HG03097 (cell line): Measurements from ENCODE around the gene PTPRD.
"Not testable (repeated sequence)": the region's sequence is repeated elsewhere in the genome, so short reads cannot be mapped to it uniquely, and the experiment has no call there.

ENCODE experiments used
- ATAC-seq: cut with Tn5 transposase; IDR thresholded peaks from one replicate; pipeline ENCODE4 v1.9.1; 2021; ENCODE audit not compliant: unreplicated experiment, low FRiP score

The PTPRD gene

DNA sequence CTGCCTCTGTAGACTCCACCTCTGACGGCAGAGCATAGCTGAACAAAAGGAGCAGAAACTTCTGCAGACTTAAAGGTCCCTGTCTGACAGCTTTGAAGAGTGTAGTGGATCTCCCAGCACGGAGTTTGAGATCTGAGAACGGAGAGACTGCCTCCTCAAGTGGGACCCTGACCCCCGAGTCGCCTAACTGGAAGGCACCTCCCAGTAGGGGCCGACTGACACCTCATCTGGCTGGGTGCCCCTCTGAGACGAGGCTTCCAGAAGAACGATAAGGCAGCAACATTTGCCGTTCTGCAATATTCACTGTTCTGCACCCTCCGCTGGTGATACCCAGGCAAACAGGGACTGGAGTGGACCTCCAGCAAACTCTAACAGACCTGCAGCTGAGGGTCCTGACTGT is 1186.3 kb downstream of the PTPRD start:
- not testable (repeated sequence) for ATAC-seq

DNA sequence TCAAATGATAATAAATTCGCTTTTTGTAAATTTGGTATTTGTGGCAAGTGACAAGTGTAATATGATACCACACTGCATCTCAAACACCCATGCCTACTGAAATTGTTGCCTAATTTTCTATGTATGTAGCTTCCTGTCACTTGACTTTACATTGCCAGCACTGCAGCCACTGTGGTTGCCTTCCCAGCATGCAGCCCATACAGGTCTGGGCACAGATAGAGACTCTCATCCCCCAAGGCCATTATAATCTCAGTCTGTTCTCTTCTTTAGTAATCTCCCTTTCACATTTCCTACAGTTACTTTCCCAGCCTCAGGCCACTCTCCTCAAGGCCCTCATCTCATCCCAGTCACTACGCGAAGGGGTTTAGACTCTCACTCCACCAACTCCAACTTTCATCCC is 1200.6 kb downstream of the PTPRD start:
- ATAC-seq, result no peak

DNA sequence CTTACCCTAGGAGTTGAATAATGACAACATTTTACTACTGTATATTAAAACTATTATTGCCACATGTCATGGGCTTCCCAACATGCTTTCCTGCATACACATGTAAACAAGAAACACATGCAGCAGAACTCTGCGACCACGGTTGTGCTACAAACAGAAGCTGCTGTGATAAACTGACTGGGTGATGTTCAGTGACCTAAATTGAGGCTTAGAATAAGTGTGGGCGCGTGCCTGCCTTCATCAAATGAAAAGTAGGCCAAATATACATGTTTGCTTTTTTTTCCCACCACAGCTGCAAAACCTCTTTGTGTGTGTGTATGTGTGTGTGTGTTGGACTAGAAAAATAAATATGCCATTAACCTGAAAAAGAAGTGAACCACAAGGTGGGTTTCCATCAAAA is 1202.1 kb downstream of the PTPRD start:
- ATAC-seq, result no peak

DNA sequence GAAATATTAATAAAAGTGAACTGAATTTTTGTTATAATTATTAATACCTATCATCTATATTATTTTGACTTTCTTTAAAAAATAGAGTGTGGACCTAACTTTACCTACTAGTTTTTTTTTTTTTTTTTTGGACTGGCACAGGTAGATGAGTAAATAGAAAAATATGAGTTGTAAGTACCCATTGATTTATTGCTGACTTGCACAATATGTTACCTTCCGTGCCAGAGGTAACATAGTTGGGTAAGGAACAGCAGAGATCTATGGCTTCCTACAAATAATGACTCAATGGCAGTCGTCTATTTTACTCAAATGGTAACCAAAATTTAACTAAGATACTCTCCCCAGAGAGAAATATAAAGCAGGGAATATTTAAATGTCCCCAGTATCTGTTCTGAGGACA is 1212.8 kb downstream of the PTPRD start:
- ATAC-seq, result no peak

DNA sequence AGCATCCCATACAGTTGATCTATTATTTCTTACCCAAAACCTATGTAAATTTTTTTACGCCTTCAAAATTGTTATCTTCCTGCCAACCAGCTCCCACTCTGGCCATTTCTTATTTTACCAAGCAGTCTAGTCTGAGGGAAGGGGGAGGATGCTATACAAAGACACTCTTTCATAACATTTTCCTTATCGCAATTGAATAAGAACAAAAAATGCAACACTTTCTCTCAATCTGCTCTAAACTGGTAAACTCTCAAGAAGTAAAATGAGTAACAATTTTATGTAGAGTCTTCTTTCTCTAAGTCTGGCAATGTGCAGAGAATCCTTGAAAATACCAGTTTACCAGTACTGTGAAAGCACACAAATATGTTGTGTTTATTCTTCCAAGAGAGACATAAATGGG is 1216.3 kb downstream of the PTPRD start:
- ATAC-seq, result no peak

DNA sequence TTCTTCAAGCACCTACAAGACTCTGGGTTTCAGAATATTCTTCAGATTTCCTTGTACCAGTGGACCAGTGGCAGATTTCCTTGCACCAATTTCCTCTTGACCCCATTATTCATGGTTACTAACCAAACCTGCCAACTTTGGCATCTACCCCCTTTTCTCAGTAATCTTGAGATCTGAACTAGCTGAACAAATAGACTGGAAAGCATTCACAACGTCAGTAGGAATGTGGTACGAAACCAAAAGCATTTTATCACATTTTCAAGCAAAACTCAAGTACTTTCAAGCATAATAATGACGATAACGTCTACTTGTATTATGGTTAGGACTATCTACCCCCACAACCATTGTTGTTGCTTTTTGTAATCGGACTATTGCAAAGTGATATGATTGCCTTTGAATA is 1217.3 kb downstream of the PTPRD start:
- no peak for ATAC-seq

DNA sequence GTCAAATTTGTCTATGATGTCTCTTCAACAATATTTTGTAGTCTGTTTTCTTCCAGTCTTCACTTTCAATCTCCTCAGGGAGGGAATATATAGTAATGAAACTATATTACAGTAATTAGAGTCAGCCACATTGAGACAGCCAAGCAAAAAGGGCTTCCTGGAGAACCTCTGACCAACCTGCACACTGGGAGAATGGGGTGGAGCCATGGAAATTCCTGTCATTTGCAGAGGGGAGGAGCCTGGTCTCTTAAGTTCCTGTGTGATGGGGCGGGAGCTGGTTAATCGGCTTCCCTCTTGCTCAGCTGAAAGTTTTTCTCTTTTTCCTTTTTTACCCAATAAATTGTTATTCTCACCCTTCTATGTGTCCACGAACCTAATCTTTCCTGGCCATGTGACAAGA is 1220.0 kb downstream of the PTPRD start:
- ATAC-seq, result no peak

DNA sequence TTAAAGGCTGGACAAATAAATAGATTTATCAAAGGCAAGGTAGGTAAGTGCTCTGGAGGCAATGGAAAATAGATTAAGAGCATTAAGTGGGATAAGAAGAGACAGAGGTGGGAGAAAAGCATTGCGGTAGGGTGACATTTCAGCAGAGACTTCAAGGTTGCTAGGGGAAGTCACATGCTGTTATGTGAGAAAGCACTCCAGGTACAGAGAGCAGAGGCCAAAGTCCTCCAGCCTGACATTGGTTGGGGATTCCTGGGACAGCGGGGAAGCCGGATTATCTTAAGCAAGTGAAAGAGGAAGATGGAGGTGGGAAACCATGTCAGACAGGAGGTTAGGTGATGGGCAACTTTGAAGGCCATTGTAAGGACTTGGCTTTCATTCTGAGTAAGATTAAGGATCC is 1222.9 kb downstream of the PTPRD start:
- no peak for ATAC-seq

DNA sequence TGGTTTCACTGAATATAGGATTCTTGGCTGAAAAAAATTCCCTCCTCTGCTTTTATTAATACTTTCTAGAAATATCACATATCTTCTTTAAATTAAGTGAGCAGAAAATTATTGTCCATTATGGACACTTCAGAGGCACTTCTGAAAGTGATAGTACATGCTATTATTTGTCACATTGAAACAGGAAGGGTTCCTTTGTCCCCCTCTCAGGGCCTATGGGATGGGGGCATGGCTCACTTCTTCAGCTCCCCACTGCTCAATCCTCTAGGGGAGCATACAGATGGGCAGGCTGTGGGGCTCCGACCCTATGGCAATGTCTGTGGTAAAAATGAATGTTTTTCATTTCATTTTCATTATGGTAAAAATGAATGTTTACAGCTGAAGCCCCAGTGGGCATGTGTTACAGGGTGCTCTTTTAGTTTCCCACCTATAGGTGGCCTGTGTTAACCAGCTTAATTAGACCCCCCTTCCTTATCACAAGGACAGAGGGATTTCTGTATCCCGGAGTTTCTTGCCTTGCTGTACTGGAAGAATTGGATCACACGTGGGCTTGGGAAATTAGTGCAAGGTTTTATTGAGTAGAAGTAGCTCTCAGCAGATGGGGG is 1225.2 kb downstream of the PTPRD start:
- no peak for ATAC-seq

DNA sequence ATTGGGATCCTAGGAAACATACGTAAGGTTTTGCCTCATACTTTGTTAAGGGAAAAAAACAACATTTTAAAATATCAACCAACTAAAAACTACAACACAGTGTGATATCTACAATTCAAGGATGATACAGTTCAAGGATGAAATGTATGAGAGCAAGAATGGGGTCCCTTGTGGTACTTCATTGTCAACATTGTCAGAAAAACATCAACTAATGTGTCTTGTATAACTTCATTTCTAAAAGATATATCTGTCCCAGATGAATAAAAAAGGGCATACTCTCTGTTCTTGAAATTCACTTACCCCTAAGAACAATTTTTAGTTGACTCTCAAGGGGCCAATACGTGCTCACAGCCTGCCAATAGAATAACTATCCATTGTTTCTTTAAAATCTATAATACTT is 1250.5 kb downstream of the PTPRD start:
- ATAC-seq, result no peak

DNA sequence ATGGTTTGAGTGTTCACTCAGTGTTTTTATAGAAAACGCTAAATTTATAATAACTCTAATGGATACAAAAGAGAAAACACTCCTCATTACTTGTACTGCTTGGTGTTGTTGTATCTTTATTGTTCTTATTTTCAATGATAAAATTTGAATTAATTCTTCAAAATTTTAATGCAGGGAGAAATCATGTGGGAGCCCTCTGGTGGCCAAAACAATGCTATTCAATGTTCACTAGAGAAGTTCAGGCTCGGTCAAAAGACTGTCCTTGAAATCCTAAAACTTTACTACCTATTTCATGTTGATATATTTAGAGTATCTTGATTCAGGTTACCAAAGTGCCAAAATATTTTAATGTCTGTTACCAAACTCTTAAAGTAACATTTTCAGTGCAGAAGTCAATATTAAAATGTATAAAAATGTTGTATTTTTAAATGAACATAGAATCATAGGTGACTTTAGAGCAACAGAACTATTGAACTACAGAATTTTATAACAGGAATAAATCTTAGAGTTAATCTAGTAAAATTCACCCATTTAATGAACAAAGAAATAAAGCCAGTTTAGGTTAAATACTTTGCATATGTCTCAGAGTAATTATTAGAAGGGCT is 1259.8 kb downstream of the PTPRD start:
- ATAC-seq, result no peak

DNA sequence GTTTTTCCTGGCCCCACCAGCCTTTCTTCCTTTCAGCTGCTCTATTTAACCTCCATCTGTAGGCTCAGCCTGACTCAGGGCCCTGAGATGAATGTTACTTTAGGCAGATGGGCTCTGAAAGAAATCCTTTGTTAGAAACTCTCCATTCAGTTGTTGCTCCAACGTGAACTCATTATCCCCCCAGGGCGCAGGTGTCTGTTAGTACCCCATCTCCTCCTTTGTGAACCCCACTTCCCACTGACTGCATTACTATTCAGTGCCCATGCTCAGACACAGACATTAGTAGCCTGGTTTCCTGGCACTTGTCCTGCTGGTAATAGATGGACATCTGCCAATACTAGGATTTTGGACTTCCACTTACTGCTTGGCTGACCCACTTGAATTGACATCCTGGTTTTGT is 1271.6 kb downstream of the PTPRD start:
- ATAC-seq, result no peak

DNA sequence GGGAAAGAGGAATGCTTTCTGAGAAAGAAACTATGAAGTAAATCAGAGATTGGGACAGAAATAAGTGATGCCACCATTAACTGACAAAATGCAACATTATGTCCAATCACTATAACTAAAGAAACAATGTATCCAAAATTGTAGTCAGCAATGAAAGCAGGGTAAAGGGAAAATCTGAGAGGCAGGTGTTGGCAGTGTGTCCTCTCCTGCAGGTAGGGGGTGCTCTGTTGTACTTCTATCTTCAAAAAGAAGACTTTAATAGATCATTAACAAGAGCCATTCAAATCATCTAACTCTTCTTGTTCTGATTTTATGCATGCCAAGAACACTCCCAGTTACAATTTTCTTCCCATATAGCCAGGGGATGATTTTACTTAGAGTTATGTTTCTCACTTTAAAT is 1275.7 kb downstream of the PTPRD start:
- ATAC-seq, result no peak

DNA sequence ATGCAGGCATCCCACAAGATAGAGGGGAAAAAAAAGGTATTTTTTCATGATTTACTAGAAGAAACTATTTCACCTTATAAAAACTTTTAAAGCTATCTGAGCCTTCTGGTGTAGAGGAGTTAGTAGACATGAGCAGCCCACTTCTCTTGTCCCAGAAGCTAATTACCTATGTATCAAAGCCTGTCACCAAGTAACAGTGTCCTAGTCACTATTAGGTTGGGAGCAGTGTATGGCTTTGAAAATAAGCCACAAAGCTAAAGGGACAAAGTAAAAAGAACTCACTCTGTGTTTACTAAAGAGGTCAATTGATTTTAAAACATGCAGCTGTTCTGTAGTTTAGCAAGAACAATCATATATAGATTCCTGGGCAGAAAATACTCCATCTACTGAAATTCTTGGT is 1286.1 kb downstream of the PTPRD start:
- no peak for ATAC-seq

DNA sequence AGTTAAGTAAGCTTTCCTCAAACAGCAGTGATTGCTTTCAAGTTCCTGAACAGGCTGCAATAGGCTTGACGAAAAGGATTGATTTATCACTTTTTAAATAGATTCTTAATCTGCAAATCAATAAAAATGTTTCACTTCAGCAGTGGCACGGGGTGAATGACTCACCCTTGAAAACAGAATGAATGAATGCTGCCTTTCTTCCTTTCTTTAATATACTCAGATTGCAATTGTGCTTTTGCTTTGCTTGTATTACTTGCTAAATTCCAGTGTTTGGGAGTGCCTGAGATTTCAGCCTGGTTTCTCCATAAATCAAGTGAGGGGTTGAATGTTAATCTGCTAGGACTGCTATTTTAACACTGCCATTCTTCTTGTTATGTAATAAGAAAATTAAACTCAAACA is 1293.8 kb downstream of the PTPRD start:
- no peak for ATAC-seq

DNA sequence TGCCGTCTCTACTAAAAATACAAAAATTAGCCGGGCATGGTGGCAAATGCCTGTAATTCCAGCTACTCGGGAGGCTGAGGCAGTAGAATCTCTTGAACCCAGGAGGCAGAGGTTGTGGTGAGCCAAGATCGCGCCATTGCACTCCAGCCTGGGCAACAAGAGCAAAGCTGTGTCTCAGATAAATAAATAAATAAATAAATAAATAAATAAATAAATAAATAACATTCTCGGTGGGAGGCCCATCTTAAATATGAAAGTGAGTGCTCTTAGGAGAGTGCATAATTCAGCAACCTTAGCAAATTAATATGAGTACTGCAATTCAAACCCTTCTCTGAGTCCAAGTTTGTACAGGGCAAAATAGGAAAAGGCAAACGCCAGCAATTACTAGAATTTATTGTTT is 1302.1 kb downstream of the PTPRD start:
- not testable (repeated sequence) for ATAC-seq

DNA sequence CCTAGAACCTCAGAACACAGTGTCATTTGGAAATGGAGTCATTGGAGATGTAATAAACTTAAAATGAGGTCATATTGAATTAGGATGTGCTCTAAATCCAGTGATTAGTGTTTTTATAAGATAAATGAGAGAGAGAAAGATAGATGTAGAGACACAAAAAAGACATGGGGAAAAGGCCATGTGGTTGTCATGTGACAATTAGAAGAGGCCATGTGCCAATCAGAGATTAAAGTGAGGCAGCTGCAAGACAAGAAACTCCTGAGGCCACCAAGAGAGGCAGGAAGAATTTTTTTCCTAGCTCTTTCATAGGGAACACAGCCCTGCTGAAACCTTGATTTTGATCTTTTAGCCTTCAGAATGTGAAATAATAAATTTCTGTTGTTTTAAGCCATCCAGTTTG is 1307.2 kb downstream of the PTPRD start:
- ATAC-seq, result no peak

DNA sequence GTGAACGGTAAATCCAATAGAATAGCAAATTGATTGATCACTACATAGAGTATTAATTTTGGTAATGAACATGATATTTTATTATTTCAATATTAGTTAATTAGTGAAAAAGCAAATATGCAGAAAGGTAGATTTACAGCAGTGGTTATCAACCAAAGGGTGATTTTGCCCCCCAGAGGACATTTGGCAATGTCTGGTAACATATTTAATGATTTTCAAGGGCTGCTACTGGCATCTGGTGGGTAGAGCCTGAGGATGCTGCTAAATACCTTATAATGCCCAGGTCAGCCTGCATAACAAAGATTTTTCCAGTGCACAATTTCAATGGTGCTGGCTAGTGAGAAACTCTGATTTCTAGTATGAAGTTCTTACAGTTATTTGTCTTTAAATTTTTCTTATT is 1313.7 kb downstream of the PTPRD start:
- no peak for ATAC-seq

DNA sequence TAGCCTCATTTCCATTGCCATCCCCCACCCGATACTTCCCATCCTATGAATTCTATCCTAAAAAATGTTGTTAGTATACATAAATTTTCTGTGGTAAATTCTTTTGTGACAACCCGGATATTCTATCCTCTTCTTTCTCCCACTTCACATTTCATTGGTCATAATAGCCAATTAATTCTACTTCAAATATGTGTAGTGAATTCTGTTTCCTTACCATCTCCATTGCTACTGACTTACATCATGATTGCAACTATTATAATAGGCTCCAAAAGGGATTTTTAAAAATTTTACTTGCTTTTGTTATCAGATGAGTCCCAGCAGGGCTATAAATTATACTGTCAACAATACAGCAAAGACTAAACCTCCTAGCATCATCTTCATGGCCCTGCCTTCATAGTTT is 1326.8 kb downstream of the PTPRD start:
- no peak for ATAC-seq

DNA sequence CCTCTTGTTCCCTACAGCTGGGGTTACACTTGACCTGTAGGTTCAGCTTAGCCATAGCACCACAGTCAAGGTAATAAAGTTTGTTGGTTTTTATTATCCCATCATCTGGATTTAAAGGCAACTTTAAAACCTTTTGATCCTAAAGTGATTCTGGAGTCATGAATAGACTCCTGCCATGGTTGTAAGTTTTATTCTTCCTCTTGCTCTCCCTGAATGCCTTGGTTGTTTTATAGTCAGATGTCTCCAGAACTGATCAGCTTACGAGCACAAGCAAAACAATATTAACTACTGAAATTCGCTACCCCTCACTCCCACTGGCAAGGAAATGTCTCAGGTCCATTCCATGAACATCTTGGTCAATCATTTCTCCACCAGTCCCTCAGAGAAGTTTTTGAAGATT is 1328.6 kb downstream of the PTPRD start:
- no peak for ATAC-seq

DNA sequence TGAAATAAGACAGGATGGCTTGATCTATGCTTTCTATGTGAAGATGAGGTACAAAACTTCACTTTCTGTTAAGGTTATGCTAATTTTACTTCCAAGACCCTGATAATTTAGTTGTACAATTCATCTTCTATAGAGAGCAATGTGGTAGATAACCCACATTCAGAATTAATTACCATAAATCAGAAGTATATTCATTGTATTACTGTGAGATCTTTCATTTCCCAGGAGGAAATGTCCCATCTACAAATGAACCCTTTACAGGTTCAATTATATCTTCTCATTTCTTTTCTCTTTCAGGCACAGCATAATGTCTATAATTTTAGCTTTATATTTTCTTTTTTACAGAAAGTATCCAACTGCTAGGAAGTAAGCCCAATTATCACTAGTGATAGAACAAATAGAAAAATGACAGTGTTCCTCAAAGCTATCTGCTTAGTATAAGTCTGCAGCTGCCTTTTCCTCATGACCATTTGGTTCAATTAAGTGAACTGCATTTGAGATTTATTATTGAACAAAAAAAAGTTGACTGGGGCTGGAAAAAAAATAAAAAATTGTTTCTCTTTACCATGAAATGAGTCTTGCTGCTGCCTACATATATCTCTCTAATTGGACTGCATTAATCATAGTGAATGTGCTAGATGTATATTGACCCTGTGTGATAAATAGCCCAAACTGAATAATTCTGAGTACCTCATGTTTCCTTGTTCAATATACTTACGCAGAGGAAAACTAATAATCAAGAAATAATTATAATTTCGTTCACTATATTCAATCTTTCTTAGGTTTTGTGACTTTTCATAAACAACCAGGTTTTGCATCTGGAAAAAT is 1329.4 kb downstream of the PTPRD start:
- no peak for ATAC-seq

DNA sequence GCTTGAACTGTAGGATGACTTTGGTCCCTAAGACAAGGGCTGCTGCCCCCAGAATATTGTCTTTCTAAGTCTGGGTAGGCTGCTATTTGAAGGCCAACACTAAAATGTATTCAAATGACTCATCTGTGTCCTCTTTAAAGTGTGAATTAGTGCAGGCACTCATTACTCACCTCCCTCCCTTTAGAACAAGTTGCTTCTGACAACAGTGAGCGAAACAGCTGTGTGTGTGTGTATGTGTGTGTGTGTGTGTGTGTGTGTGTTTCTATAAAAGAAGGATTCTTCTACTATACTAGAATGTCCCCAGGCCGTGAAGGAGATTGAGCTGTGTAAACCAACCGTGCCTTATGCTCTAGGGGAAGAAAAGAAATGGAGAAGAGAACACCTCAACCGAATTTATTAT is 1337.2 kb downstream of the PTPRD start:
- ATAC-seq, result no peak
